ENCODE measurements around the gene CNNM3.
"Not testable (repeated sequence)": the region's sequence is repeated elsewhere in the genome, so short reads cannot be mapped to it uniquely, and the experiment has no call there.

CNNM3 gene

GRCh38 chr2:96816127-96816835 is at the start of gene CNNM3:
TSS of gene CNNM3 (plus strand) at chr2:96816268. CDS start at chr2:96816278, 10 bp downstream.
- peak; percentile 92 for DNase-seq

DNA sequence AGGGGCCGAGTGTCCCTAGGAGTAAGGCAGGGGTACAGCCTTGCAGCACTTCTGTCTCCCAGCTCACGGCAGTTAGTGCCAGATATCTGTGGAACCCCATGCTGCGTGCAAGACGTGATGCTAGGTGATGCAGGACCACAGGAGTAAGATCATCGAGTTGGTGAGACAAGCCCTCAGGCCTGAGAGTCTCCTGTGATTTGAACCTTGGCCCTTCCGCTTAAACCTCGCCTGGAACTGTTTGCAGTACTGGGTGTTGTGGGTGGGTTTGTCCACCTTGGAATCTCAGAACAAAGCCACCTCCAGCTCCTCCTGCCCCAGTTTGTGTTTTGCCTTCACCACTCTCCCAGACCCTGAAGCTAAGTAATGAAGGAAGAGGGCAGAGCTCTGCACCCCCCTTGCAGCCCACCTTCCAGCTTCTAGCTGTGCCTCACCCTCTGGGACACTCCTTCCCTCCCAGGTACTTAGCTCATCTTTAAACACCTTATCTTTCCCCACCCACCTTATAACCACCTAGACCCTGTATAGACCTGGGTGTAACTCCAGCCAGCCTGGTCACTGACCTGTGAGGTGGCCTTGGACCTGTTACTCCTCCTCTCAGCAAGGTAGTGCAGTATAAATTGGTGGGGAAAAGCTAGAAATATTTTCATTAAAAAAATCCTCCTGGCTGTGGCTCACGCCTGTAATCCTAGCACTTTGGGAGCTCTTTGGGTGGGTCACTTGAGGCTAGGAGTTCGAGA is 48.8 kb upstream of the CNNM3 start:
- DNase-seq, result no peak

GRCh38 chr2:96768083-96768561 is 47.9 kb upstream of the CNNM3 start:
- no peak for DNase-seq

DNA sequence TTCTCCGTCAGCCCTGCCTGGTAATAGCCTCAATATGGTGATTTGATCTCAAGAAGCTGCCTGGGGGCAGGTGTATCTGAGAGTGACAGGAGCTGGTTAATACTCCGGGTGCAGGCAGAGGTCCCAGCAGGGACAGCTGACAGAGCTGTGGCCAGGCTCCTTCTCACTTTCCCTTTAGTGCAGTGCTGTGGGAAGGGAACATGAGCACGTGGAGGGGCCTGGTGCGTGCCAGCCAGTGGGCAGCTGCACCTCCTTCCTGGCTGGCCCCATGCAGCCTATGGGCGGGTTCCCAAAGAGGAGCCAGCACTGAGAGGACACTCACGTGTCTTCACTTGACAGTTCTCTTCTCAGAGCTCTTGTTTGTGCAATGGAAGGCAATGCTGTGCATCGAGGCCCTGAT is 46.3 kb upstream of the CNNM3 start:
- no peak for DNase-seq

- DNase-seq, result no peak
Measured at GRCh38 chr2:96770442-96771202, 45.4 kb upstream of the CNNM3 start.

DNA sequence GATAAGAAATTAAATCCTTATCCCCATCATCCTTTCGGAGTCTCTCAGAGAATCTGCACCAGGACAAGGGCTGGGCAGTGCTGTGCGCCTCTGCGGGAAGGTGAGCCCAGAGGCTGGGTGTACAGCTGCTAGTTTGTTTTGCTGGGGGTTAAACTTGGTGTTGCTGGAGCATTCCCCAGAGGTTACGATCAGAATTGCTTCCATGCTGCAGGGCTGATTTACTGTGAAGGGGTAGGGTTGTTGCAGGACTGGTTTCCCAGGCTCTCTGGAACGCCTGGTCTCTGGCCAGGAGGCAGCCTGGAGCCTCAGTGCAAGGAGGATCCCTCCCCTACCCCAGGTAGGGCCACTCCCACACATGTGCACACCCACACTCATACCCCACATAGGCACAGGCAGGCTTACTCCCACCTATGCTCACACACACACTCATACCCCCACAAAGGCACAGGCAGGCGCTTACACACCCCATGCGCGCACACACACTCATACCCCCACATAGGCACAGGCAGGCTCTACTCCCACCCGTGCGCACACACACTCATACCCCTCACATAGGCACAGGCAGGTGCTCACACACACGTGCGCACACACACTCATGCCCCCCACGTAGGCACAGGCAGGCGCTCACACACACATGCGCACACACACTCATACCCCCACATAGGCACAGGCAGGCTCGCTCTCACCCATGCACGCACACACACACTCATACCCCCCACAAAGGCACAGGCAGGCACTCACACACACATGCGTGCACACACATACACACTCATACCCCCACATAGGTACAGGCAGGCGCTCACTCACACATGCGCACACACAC is 44.1 kb upstream of the CNNM3 start:
- no peak for DNase-seq

DNA sequence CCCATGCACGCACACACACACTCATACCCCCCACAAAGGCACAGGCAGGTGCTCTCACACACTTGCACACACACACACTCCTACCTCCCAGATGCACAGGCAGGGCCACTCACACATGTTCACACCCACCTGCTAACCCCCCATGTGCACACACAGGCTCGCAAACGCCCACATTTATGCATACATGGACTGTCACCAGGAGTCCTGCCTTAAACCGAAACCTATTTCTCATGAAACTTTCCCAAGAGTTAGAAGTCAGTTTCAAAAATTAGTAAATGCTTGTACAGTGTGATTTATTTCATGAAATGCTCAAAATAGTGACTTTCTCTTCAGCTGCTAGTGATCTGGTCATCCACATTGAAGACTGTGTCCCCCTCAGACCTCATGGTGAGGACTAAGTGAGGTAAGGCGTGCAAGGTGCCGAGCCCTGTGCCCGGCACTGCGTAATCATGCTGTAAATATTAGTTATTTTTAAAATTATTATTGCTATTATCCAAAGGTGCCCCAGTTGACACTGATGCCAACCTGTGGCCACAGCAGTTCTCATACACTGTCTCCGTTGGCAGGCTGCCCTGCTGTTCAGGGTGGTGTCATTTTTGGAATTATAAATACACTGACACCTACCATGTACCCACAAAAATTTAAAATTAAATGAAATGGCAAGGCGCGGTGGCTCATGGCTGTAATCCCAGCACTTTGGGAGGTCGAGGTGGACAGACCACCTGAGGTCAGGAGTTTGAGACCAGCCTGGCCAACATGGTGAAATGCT is 43.0 kb upstream of the CNNM3 start:
- DNase-seq, result no peak

DNA sequence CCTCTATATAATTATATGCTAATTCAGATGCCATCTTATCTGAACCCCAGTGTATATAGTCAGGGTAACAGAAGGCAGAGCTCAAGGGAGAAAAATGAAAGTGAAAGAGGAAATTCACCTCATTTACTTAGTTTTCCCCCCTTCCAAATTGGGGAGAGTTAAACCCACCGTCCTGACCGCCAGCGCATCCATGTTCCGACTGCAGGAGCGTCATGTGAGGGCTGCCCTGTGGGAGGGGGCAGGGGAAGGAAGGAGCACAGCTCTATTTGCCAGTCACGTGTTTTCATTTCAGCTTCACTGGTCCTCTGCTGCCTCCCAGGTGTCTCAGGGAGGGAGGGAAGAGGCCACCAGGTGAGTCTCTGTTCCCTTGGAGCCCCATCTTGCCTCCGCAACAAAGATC is 42.1 kb upstream of the CNNM3 start:
- DNase-seq, result no peak

- DNase-seq, result peak; percentile 12
Measured at GRCh38 chr2:96775160-96775559, 40.9 kb upstream of the CNNM3 start.

GRCh38 chr2:96783388-96783787 is 32.7 kb upstream of the CNNM3 start:
- no peak for DNase-seq

DNA sequence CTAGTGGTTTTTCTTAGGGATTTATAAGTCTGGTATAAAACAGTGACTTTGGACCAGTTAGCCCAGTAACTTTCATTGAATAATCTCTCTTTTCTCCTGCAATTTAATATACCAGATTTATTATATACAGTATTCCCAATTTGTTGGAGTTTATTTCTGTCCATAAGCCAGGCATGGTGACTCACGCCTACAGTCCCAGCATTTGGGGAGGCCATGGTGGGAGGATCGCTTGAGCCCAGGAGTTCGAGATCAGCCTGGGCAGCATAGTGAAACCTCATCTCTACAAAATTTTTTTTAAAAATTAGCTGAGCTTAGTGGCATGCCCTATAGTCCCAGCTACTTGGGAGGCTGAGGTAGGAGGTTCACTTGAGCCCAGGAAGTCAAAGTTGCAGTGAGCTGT is 28.7 kb upstream of the CNNM3 start:
- no peak for DNase-seq

DNA sequence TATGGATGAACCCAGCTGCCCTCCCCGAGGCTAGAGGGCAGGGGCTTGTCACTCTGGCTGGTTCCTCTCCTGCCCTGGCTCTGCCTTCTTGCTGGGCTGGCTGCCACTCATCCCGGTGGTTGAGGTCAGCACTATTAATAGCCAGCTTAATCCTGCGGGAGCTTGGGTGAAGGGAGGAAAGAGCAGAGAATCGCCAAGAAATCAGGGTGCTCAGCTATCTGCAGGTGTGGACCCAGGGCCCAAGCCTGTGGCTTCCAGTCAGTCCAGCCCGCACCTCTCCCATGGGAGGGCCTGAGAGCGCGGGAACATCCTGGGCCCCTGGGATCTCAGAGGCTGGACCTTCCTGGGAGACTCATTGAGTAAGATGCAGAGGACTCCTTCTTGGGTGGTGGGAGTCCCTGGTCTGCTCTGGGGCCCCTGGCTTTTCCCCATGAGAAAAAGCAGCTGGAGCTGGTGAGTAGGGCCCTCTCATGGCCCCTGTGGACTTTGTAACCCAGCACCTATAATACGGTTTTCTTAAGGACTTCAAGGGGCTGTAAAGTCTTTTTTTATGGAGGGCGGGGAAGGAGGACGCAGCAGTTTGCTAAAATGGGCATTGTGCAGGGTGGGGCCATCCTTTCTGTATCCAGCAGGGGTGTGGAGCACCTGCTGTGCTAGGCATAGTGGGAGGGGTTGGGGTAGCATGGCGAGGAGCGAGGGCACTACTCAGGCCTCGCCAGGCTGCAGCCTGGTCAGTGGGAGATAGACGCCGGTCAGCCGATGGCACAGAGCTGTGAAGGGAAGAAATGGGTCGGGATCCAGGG is 27.4 kb upstream of the CNNM3 start:
- no peak for DNase-seq

GRCh38 chr2:96789245-96789617 is 26.8 kb upstream of the CNNM3 start:
- no peak for DNase-seq

- no peak for DNase-seq
Measured at GRCh38 chr2:96792772-96793749, 23.0 kb upstream of the CNNM3 start.

DNA sequence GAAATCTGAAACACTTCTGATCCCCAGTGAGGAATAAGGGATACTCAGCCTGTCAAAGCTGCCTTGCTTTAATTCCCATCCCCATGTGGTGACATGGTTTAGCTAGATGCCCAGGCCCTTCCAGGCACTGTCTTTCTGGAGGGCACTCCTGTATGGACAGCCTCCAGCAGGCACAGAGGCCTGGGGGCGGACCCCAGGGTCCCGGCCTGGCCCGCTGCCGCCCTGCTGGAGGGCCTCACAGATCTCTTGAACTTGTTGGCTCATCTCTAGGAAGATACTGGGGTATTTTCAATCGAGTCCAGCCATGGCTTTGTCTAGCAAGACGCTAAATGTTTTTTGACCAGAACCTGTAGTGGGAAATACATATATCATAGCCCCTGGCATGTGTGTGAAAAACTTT is 21.0 kb upstream of the CNNM3 start:
- no peak for DNase-seq

DNA sequence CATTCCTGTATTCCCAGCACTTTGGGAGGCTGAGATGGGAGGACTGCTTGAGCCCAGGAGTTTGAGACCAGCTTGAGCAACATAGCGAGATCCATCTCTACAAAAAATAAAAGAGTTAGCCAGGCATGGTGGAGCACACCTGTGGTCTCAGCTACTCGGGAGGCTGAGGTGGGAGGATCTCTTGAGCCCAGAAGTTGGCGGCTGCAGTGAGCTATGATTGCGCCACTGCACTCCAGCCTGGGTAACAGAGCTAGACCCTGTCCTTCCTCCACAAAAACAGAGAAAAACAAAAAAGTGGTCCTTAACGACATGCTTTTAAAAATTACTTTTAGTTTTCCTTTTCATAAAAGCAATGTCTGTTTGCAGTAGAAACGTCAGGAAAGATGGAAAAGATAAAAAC is 19.6 kb upstream of the CNNM3 start:
- DNase-seq, result not testable (repeated sequence)

DNA sequence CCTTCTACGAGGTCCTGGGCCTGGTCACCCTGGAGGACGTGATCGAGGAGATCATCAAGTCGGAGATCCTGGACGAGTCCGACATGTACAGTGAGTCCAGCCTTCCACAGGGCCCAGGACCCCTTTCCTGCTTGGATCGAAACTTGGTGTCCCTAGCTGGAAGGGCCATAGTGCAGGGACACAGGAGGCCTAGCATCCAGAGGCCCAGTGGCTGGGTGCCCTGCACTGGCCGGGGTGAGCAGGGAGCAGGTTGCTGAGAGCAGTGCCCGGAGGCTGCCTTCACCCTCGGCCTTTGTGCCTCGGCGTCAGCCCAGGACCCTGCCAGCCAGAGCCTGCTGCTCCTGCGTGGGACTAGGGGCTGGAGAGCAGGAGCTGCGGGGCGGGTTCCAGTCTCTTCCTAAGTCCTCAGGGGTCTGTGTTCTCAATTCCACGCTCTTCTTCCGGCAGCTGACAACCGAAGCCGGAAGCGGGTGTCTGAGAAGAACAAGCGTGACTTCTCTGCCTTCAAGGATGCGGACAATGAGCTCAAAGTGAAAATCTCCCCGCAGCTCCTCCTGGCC is 18.9 kb upstream of the CNNM3 start:
- no peak for DNase-seq

- no peak for DNase-seq
Measured at GRCh38 chr2:96798733-96799622, 17.1 kb upstream of the CNNM3 start.

GRCh38 chr2:96799623-96799935 is 16.5 kb upstream of the CNNM3 start:
- no peak for DNase-seq

All from HCEC 1CT (cell line).